H1 (cell line): ENCODE data around the gene LGALS1. TPM values are rescaled to one million over a fixed set of nuclear protein-coding genes. Genes with fewer than 3 reads are reported as not detected.

ENCODE experiments used
- CTCF ChIA-PET: fragments of 300-600 bp; sonication (Branson Sonifier 250); formaldehyde crosslinking; loops from one replicate; lab custom pipeline; 2021; ENCODE audit not compliant: partially characterized antibody; lab: Charles Lee
- POLR2A ChIA-PET: fragments of 300-600 bp; sonication (Branson Sonifier 250); formaldehyde crosslinking; loops from one replicate; lab custom pipeline; 2021; ENCODE audit warnings: inconsistent platforms; ENCODE audit not compliant: partially characterized antibody; lab: Charles Lee
- DNase-seq, 2 experiments: peaks; one replicate each; pipeline versions ENCODE4 v3.0.0 to v3.0.0-alpha.2; 2010 to 2022; ENCODE audit warnings: low spot score in 2 of 2, low read depth in 1 of 2, mixed read lengths in 1 of 2
- FAIRE-seq: peaks from 2 replicates; lab custom pipeline; 2011; peaks lifted over from hg19 to GRCh38; lab: Jason Lieb, UNC
- H2AFZ ChIP-seq: 2 replicates; pipeline ENCODE4 v1.8.1; 2012; ENCODE audit warnings: low read length, inconsistent platforms
- H2AK5ac ChIP-seq: 2 replicates; pipeline ENCODE4 v1.6.1; 2013; ENCODE audit warnings: low read depth, low read length
- H2BK120ac ChIP-seq: replicated peaks from 2 replicates; pipeline ENCODE3; 2013; ENCODE audit warnings: low read depth, low read length, inconsistent platforms
- H2BK12ac ChIP-seq: 2 replicates; pipeline ENCODE4 v1.6.1; 2013; ENCODE audit warnings: low read depth, low read length
- H2BK15ac ChIP-seq: 2 replicates; pipeline ENCODE4 v1.6.1; 2013; ENCODE audit warnings: low read length
- H2BK20ac ChIP-seq: 2 replicates; pipeline ENCODE4 v1.6.1; 2013; ENCODE audit warnings: low read length
- H2BK5ac ChIP-seq: 2 replicates; pipeline ENCODE4 v1.6.1; 2013; ENCODE audit warnings: low read depth, low read length
- H3K14ac ChIP-seq: 2 replicates; pipeline ENCODE4 v1.6.1; 2013; ENCODE audit warnings: inconsistent platforms; ENCODE audit not compliant: insufficient read length
- H3K18ac ChIP-seq: 2 replicates; pipeline ENCODE4 v1.6.1; 2013; ENCODE audit warnings: low read length; ENCODE audit errors: extremely low read depth
- H3K23ac ChIP-seq: 2 replicates; pipeline ENCODE4 v1.6.1; 2013; ENCODE audit warnings: inconsistent platforms; ENCODE audit not compliant: insufficient read length
- H3K23me2 ChIP-seq: 2 replicates; pipeline ENCODE4 v1.6.1; 2013; ENCODE audit warnings: low read depth, low read length
- H3K27ac ChIP-seq: 2 replicates; pipeline ENCODE4 v1.6.1; 2011; ENCODE audit warnings: low read depth, low read length, inconsistent platforms
- H3K27me3 ChIP-seq, 4 experiments: replicated peaks in 1 of 4; 1 replicate in 1 of 4; 2 replicates in 3 of 4; pipeline versions ENCODE4 v1.6.1 to v1.8.1; 2011 to 2013; ENCODE audit warnings: low read length in 3 of 4, mild to moderate bottlenecking in 3 of 4, inconsistent platforms in 2 of 4, mixed read lengths in 2 of 4, moderate library complexity in 1 of 4; ENCODE audit not compliant: control insufficient read depth in 3 of 4, insufficient read depth in 3 of 4; ENCODE audit errors: extremely low read depth in 1 of 4
- H3K36me3 ChIP-seq, 4 experiments: 2 replicates each; pipeline versions ENCODE4 v1.6.1 to v1.8.1; 2011 to 2013; ENCODE audit warnings: mild to moderate bottlenecking in 4 of 4, low read length in 3 of 4, moderate library complexity in 2 of 4, control low read depth in 1 of 4, inconsistent platforms in 1 of 4; ENCODE audit not compliant: insufficient read depth in 4 of 4, control insufficient read depth in 2 of 4
- H3K4ac ChIP-seq: replicated peaks from 2 replicates; pipeline ENCODE3; 2013; ENCODE audit warnings: low read length, low read depth, mixed read lengths, inconsistent platforms; ENCODE audit not compliant: insufficient read length
- H3K4me1 ChIP-seq, 4 experiments: replicated peaks in 1 of 4; 1 replicate in 1 of 4; 2 replicates in 3 of 4; pipeline versions ENCODE4 v1.6.1 to v1.8.1; 2011 to 2013; ENCODE audit warnings: low read length in 3 of 4, inconsistent platforms in 2 of 4, mixed read lengths in 1 of 4; ENCODE audit not compliant: insufficient read depth in 4 of 4, control insufficient read depth in 3 of 4
- H3K4me2 ChIP-seq, 2 experiments: 2 replicates each; pipeline versions ENCODE4 v1.6.1 to v1.8.1; 2011 to 2013; ENCODE audit warnings: low read depth in 2 of 2, low read length in 2 of 2, control low read depth in 1 of 2, inconsistent platforms in 1 of 2, mild to moderate bottlenecking in 1 of 2; ENCODE audit not compliant: insufficient read depth in 1 of 2
- H3K4me3 ChIP-seq, 4 experiments: fragments of 200-600, 300-600 bp in 1 of 4; sonication (generic), shearing (Covaris generic), sonication (Bioruptor Twin) in 1 of 4; 2 replicates each; pipeline versions ENCODE4 v1.5.1 to v1.8.1; 2011 to 2016; ENCODE audit warnings: low read length in 4 of 4, low read depth in 3 of 4, control low read depth in 2 of 4, inconsistent platforms in 2 of 4, mild to moderate bottlenecking in 2 of 4, mixed read lengths in 1 of 4, moderate library complexity in 1 of 4; ENCODE audit not compliant: insufficient read depth in 2 of 4; ENCODE audit errors: extremely low read depth in 1 of 4
- H3K56ac ChIP-seq: replicated peaks from 2 replicates; pipeline ENCODE3; 2013; ENCODE audit warnings: low read depth, mild to moderate bottlenecking, mixed read lengths, low read length, inconsistent platforms; ENCODE audit not compliant: insufficient read length
- H3K79me1 ChIP-seq: 2 replicates; pipeline ENCODE4 v1.6.1; 2013; ENCODE audit warnings: low read depth, low read length, control low read depth
- H3K79me2 ChIP-seq, 2 experiments: 2 replicates each; pipeline versions ENCODE4 v1.6.1 to v1.8.1; 2012 to 2013; ENCODE audit warnings: low read length in 2 of 2, mild to moderate bottlenecking in 2 of 2, inconsistent platforms in 1 of 2; ENCODE audit not compliant: insufficient read depth in 2 of 2, control insufficient read depth in 1 of 2
- H3K9ac ChIP-seq, 4 experiments: replicated peaks in 1 of 4; 1 replicate in 1 of 4; 2 replicates in 3 of 4; pipeline versions ENCODE4 v1.6.1 to v1.8.1; 2011 to 2013; ENCODE audit warnings: low read depth in 3 of 4, low read length in 3 of 4, control low read depth in 2 of 4, mild to moderate bottlenecking in 2 of 4, moderate library complexity in 2 of 4, inconsistent platforms in 1 of 4; ENCODE audit errors: extremely low read depth in 1 of 4
- H3K9me3 ChIP-seq, 2 experiments: 2 replicates each; pipeline versions ENCODE4 v1.6.1 to v1.8.1; 2012 to 2013; ENCODE audit warnings: mild to moderate bottlenecking in 2 of 2, moderate library complexity in 2 of 2, control low read depth in 1 of 2, inconsistent platforms in 1 of 2, low read depth in 1 of 2, low read length in 1 of 2, mixed read lengths in 1 of 2; ENCODE audit not compliant: insufficient read depth in 2 of 2
- H4K20me1 ChIP-seq, 2 experiments: replicated peaks in 1 of 2; 2 replicates each; pipeline versions ENCODE3 to v1.8.1; 2011 to 2013; ENCODE audit warnings: inconsistent platforms in 2 of 2, low read length in 2 of 2, mild to moderate bottlenecking in 1 of 2; ENCODE audit not compliant: insufficient read depth in 2 of 2, control insufficient read depth in 1 of 2
- H4K5ac ChIP-seq: 2 replicates; pipeline ENCODE4 v1.6.1; 2013; ENCODE audit warnings: low read length, low read depth, mixed read lengths, inconsistent platforms; ENCODE audit not compliant: insufficient read length
- H4K8ac ChIP-seq: 2 replicates; pipeline ENCODE4 v1.8.0; 2013; ENCODE audit warnings: mild to moderate bottlenecking, moderate library complexity, low read length, inconsistent platforms; ENCODE audit not compliant: insufficient read depth; ENCODE audit errors: extremely low read depth
- H4K91ac ChIP-seq: replicated peaks from 2 replicates; pipeline ENCODE3; 2013; ENCODE audit warnings: low read length, mixed read lengths, inconsistent platforms; ENCODE audit not compliant: insufficient read length
- CTBP2 ChIP-seq: IDR thresholded peaks from 2 replicates; pipeline ENCODE4 v1.7.0; 2011; ENCODE audit warnings: borderline replicate concordance, mild to moderate bottlenecking, moderate library complexity, mixed read lengths, low read length; ENCODE audit not compliant: insufficient read depth, insufficient read length
- PHF8 ChIP-seq: fragments of 200-600 bp; sonication (generic); conservative IDR thresholded peaks from 2 replicates; pipeline ENCODE4 v1.7.1; 2012; ENCODE audit warnings: low read depth, mild to moderate bottlenecking, inconsistent platforms, low read length, moderate library complexity
- SIN3A ChIP-seq, 2 experiments: IDR thresholded peaks in 1 of 2; conservative IDR thresholded peaks in 1 of 2; 2 replicates each; pipeline ENCODE4 v1.6.1; 2011 to 2012; ENCODE audit warnings: low read length in 2 of 2, improper control_type of control experiment in 1 of 2, low read depth in 1 of 2, mild to moderate bottlenecking in 1 of 2
- TAF7 ChIP-seq: optimal IDR thresholded peaks from 2 replicates; pipeline ENCODE3; 2011; ENCODE audit warnings: low read depth, mild to moderate bottlenecking, inconsistent platforms, low read length, moderate library complexity, borderline replicate concordance
- WGBS, 2 experiments: shearing (Covaris generic) in 1 of 2; methylation state at CpG; one replicate each; pipeline versions ENCODE4 v1.1.6 to v1.1.7; 2013 to 2015; ENCODE audit warnings: low lambda C conversion rate in 2 of 2, mixed read lengths in 2 of 2, inconsistent platforms in 1 of 2, low coverage in 1 of 2, missing lambda C conversion rate in 1 of 2; ENCODE audit not compliant: insufficient replicate concordance in 2 of 2, insufficient coverage in 1 of 2, insufficient read length in 1 of 2; ENCODE audit errors: extremely low coverage in 1 of 2, missing lambda C conversion rate in 1 of 2; 5-methylcytosine and 5-hydroxymethylcytosine counted together
- polyA plus RNA-seq, 7 experiments: library from polyadenylated mRNA; depleted of rRNA in 3 of 7; stranded (reverse) in 5 of 7; unstranded in 2 of 7; fragments of >200 nt in 5 of 7; fragments of 200-250 nt in 2 of 7; gene quantifications; 1 replicate in 5 of 7; 2 replicates in 1 of 7; 4 replicates in 1 of 7; pipeline versions ENCODE4 v1.2.1 to v1.2.3, GENCODE V29; 2011 to 2013; ENCODE audit warnings: missing spikeins in 2 of 7, mixed read lengths in 2 of 7
- total RNA-seq: library from RNA; stranded (reverse); fragmentation: NEBNext Ultra II Directional; extraction: Animal tissue kit (Norgen Biotek cat#: 25700); gene quantifications from 2 replicates; pipeline ENCODE4 v1.2.1, GENCODE V29; 2021

LGALS1 gene
- total and polyA plus RNA-seq, 2 of the 8 experiments (the other 6 are each of a cell fraction or from before 2014, with no cell fraction given): 12.0 to 92.4 TPM

DNA sequence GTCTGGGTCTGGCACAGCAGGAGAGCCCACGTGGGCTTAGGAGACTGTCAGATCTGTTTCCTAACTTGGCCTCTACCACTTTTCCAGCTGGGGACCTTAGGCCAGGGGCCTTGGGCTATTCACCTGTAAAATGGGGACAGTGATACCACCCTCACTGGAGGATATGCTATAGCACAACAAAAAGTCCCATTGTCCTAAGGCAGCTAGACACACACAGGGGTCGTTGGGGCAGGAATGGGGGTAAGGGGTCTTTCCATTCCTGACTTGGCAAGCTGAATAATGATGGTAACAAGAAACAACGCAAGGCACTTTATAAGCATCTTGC, 38.5 kb upstream of the LGALS1 start:
- 81% methylated on average over 3 of the region's 3 CpGs; no CpG with 5 or more reads in 1 of the 2 experiments for WGBS, 2 experiments
- H3K4me2 ChIP-seq: no peak overlapping the region
- no peak overlapping the region for H3K9ac ChIP-seq
- no peak overlapping the region for H4K5ac ChIP-seq
- 0 out of 2 replicates have a peak, but pooled peaks cover 2% of the 10 kb centered on the region for H3K79me1 ChIP-seq
- H3K4me3 ChIP-seq: no peak overlapping the region
- H2BK20ac ChIP-seq: no peak overlapping the region
- H3K14ac ChIP-seq: no peak overlapping the region
- H3K9me3 ChIP-seq: no peaks in the 10 kb centered on the region
- H2BK12ac ChIP-seq: no peak overlapping the region
- H3K18ac ChIP-seq: no peak overlapping the region
- TF ChIP-seq PHF8 (no peak), SIN3A (conservative IDR thresholded peaks at IDR 0.05 in 1 of 2, IDR thresholded peaks at IDR 0.05 in 1 of 2; ENCODE audit: low read depth in 1 of 2, low read length in 2 of 2) (no peak), CTBP2 (no peak), TAF7 (no peak)
- no peak overlapping the region for H2AK5ac ChIP-seq
- H2BK120ac ChIP-seq: no peak overlapping the region
- H2AFZ ChIP-seq: no peak overlapping the region
- H3K4me1 ChIP-seq: peaks cover 5 to 40% (median 32%) of the 10 kb centered on the region in 4 experiments
- DNase-seq (no peak), FAIRE-seq (no peak)
- H4K20me1 ChIP-seq: peaks cover 0 to 3% of the 10 kb centered on the region in 2 experiments
- H2BK5ac ChIP-seq: no peak overlapping the region
- no peak overlapping the region for H4K91ac ChIP-seq
- no peak overlapping the region for H3K27ac ChIP-seq
- H2BK15ac ChIP-seq: no peak overlapping the region
- H3K4ac ChIP-seq: no peak overlapping the region
- peaks cover 8% of the 10 kb centered on the region for H3K23me2 ChIP-seq
- H3K56ac ChIP-seq: no peak overlapping the region
- H3K36me3 ChIP-seq: no peaks in the 10 kb centered on the region; a peak in 1 of 8 replicates
- no peak overlapping the region for H4K8ac ChIP-seq
- no peaks in the 10 kb centered on the region; a peak in 1 of 4 replicates for H3K79me2 ChIP-seq
- H3K23ac ChIP-seq: no peak overlapping the region
- POLR2A ChIA-PET: interaction anchor here (0.6 to 2.3 kb wide), 18 partner anchors 8 to 213 kb away, joined by 3 to 7 read pairs (median 4); partner anchors contain the start of genes GGA1, NOL12 and PDXP
- CTCF ChIA-PET: interaction anchor here (0.7 to 11.4 kb wide), 15 partner anchors 8 to 253 kb away, joined by 3 to 261 read pairs (median 5); partner anchors contain the start of genes GGA1, LGALS1, NOL12 and PDXP
- no peaks in the 10 kb centered on the region for H3K27me3 ChIP-seq
